ENCODE data around the gene DMTF1.

DNA sequence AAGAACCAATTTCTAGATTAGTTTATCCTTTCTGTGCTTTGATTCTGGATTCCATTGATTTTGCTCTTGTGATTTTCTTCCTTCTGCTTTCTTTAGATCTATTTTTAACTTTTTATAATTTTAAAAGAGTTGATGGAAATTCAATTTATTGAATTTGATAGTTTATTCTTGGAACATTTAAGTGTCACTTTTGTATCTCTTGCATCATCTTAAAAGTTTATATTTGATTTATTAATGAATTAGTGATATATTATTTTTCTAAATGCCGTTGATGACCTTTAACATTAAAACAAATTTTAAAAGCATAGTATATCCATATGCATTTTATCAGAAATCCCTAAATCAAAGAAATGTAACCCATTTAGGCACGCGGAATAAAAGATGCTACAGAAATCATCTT, 26.9 kb downstream of the DMTF1 start:
- TF ChIP-seq CTCF (IDR thresholded peaks at IDR 0.05) (no peak), POLR2A (IDR thresholded peaks at IDR 0.05) (no peak)
